Measurements from ENCODE around the gene UBXN7.
"Not testable (repeated sequence)": the region's sequence is repeated elsewhere in the genome, so short reads cannot be mapped to it uniquely, and the experiment has no call there.

The UBXN7 gene

GRCh38 chr3:196351541-196351940, 80.7 kb downstream of the UBXN7 start:
- DNase-seq, result no peak

GRCh38 chr3:196350067-196350466, 82.2 kb downstream of the UBXN7 start:
- no peak for DNase-seq

GRCh38 chr3:196348698-196349097, 83.5 kb downstream of the UBXN7 start:
- DNase-seq, result no peak

- DNase-seq, result no peak
Measured at GRCh38 chr3:196344663-196345062, 87.6 kb downstream of the UBXN7 start.

GRCh38 chr3:196343917-196344316, 88.3 kb downstream of the UBXN7 start:
- DNase-seq, result not testable (repeated sequence)

GRCh38 chr3:196341137-196341536, 91.1 kb downstream of the UBXN7 start:
- DNase-seq, result no peak

GRCh38 chr3:196340466-196340865, 91.8 kb downstream of the UBXN7 start:
- no peak for DNase-seq

GRCh38 chr3:196339493-196340254, 92.6 kb downstream of the UBXN7 start:
- no peak for DNase-seq

- no peak for DNase-seq
Measured at GRCh38 chr3:196339044-196339443, 93.2 kb downstream of the UBXN7 start.

- no peak for DNase-seq
Measured at GRCh38 chr3:196336319-196337145, 95.7 kb downstream of the UBXN7 start.

GRCh38 chr3:196335503-196335948, 96.7 kb downstream of the UBXN7 start:
- no peak for DNase-seq

GRCh38 chr3:196334982-196335381, 97.2 kb downstream of the UBXN7 start:
- DNase-seq, result no peak

GRCh38 chr3:196332168-196332567, 100.1 kb downstream of the UBXN7 start:
- no peak for DNase-seq

GRCh38 chr3:196327405-196327804, 104.8 kb downstream of the UBXN7 start:
- DNase-seq, result no peak

GRCh38 chr3:196326936-196327335, 105.3 kb downstream of the UBXN7 start:
- DNase-seq, result no peak

GRCh38 chr3:196323691-196324090, 108.5 kb downstream of the UBXN7 start:
- peak; percentile 35 for DNase-seq

GRCh38 chr3:196323016-196323415, 109.2 kb downstream of the UBXN7 start:
- no peak for DNase-seq

- DNase-seq, result no peak
Measured at GRCh38 chr3:196321162-196321561, 111.1 kb downstream of the UBXN7 start.

GRCh38 chr3:196320137-196320536, 112.1 kb downstream of the UBXN7 start:
- DNase-seq, result no peak

- peak; percentile 85 for DNase-seq
Measured at GRCh38 chr3:196317687-196318467, 114.3 kb downstream of the UBXN7 start, which contains the start of gene DYNLT2B. Gene DYNLT2B (minus strand): TSS chr3:196318240. CDS start chr3:196318152, 88 bp downstream.

- DNase-seq, result not testable (repeated sequence)
Measured at GRCh38 chr3:196316799-196317686, 115.2 kb downstream of the UBXN7 start.

- DNase-seq, result no peak
Measured at GRCh38 chr3:196315821-196316220, 116.4 kb downstream of the UBXN7 start.

Measured in NCI-H2171 (cell line).